ENCODE results near the gene HOXB6.

DNA sequence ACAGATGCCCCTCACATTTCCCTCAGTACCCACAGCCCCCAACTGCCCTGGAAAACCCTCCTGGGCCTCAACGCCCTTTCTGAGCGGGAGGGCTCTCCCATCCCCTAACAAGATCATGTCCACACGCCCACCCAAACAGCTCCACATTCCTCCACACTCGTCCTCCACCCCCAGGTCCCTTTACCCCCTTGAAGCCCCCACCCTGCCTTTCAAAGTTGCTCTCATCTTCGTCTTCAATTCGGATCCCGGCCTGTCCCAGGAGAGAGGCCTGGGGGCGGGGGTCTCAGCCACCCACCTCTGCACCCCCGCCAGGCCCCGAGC, 41.0 kb downstream of the HOXB6 start:
- TF ChIP-seq, protein P1, sequence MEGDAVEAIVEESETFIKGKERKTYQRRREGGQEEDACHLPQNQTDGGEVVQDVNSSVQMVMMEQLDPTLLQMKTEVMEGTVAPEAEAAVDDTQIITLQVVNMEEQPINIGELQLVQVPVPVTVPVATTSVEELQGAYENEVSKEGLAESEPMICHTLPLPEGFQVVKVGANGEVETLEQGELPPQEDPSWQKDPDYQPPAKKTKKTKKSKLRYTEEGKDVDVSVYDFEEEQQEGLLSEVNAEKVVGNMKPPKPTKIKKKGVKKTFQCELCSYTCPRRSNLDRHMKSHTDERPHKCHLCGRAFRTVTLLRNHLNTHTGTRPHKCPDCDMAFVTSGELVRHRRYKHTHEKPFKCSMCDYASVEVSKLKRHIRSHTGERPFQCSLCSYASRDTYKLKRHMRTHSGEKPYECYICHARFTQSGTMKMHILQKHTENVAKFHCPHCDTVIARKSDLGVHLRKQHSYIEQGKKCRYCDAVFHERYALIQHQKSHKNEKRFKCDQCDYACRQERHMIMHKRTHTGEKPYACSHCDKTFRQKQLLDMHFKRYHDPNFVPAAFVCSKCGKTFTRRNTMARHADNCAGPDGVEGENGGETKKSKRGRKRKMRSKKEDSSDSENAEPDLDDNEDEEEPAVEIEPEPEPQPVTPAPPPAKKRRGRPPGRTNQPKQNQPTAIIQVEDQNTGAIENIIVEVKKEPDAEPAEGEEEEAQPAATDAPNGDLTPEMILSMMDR (IDR thresholded peaks at IDR 0.05 in 2 of 3, conservative IDR thresholded peaks at IDR 0.05 in 1 of 3; ENCODE audit: borderline replicate concordance in 1 of 3, insufficient read depth in 1 of 3, low read depth in 2 of 3, low read length in 2 of 3), result no peak
- TF ChIP-seq POLR2A (IDR thresholded peaks at IDR 0.05; ENCODE audit: borderline replicate concordance, extremely low read depth, insufficient read depth, insufficient read length), result no peak
- TF ChIP-seq, protein P2, sequence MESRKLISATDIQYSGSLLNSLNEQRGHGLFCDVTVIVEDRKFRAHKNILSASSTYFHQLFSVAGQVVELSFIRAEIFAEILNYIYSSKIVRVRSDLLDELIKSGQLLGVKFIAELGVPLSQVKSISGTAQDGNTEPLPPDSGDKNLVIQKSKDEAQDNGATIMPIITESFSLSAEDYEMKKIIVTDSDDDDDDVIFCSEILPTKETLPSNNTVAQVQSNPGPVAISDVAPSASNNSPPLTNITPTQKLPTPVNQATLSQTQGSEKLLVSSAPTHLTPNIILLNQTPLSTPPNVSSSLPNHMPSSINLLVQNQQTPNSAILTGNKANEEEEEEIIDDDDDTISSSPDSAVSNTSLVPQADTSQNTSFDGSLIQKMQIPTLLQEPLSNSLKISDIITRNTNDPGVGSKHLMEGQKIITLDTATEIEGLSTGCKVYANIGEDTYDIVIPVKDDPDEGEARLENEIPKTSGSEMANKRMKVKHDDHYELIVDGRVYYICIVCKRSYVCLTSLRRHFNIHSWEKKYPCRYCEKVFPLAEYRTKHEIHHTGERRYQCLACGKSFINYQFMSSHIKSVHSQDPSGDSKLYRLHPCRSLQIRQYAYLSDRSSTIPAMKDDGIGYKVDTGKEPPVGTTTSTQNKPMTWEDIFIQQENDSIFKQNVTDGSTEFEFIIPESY (IDR thresholded peaks at IDR 0.05; ENCODE audit: extremely low read depth, insufficient replicate concordance, low read length), result no peak
- no peak for TF ChIP-seq CBX3 (IDR thresholded peaks at IDR 0.05; ENCODE audit: low read depth)
- no peak for TF ChIP-seq EZH2 (IDR thresholded peaks at IDR 0.05)
- no peak for TF ChIP-seq RAD21 (IDR thresholded peaks at IDR 0.05; ENCODE audit: low read depth)
- TF ChIP-seq ATF3 (IDR thresholded peaks at IDR 0.05), result no peak
- TF ChIP-seq YY1 (IDR thresholded peaks at IDR 0.05; ENCODE audit: extremely low read depth, insufficient replicate concordance, low read depth, low read length), result no peak
- TF ChIP-seq POLR2AphosphoS5 (IDR thresholded peaks at IDR 0.05; ENCODE audit: low read depth, low read length), result no peak
